Fibroblast of pulmonary artery (primary cell): ENCODE measurements around the gene C1QTNF8.
A peak's percentile ranks its signal among the peaks of the same experiment; 100 is the strongest.

Source experiments
- DNase-seq: peaks from one replicate; pipeline ENCODE4 v3.0.0-alpha.2; 2010; ENCODE audit warnings: low read depth
- H3K4me3 ChIP-seq: replicated peaks from 2 replicates; pipeline ENCODE4 v1.5.1; 2011; ENCODE audit warnings: low read depth, mild to moderate bottlenecking, control low read depth, low read length, moderate library complexity
- CTCF ChIP-seq: IDR thresholded peaks from 2 replicates; pipeline ENCODE4 v1.5.1; 2011; ENCODE audit warnings: mild to moderate bottlenecking, control low read depth, low read length, inconsistent platforms; ENCODE audit errors: missing control alignments

C1QTNF8 gene

GRCh38 chr16:1048442-1049112 lies 47.5 kb downstream of the C1QTNF8 start:
- no peak overlapping the region for H3K4me3 ChIP-seq
- peak; percentile 39 for DNase-seq
- TF ChIP-seq CTCF: no peak

GRCh38 chr16:1047801-1048200 lies 48.2 kb downstream of the C1QTNF8 start:
- H3K4me3 ChIP-seq: no peak overlapping the region
- TF ChIP-seq CTCF: no peak
- DNase-seq: no peak

- no peak for DNase-seq
- no peak for TF ChIP-seq CTCF
- H3K4me3 ChIP-seq: no peak overlapping the region
Measured at GRCh38 chr16:1047123-1047522, 48.9 kb downstream of the C1QTNF8 start.

- H3K4me3 ChIP-seq: no peak overlapping the region
- DNase-seq: no peak
- no peak for TF ChIP-seq CTCF
Measured at GRCh38 chr16:1045993-1046911, 49.8 kb downstream of the C1QTNF8 start.

GRCh38 chr16:1045310-1045992 lies 50.6 kb downstream of the C1QTNF8 start:
- no peak overlapping the region for H3K4me3 ChIP-seq
- no peak for TF ChIP-seq CTCF
- DNase-seq: no peak

- DNase-seq: no peak
- TF ChIP-seq CTCF: no peak
- H3K4me3 ChIP-seq: no peak overlapping the region
Measured at GRCh38 chr16:1044460-1045309, 51.4 kb downstream of the C1QTNF8 start.
